NCI-H1694 treated with DMSO at 0.1 percent for 48 hours (cell line): ENCODE measurements around the gene FADS3.
A peak's percentile ranks its signal among the peaks of the same experiment; 100 is the strongest.
"Not testable (repeated sequence)": the region's sequence is repeated elsewhere in the genome, so short reads cannot be mapped to it uniquely, and the experiment has no call there.

Experiments used
- DNase-seq: peaks from one replicate; lab custom pipeline; 2025; lab: John Stamatoyannopoulos, UW

The FADS3 gene

DNA sequence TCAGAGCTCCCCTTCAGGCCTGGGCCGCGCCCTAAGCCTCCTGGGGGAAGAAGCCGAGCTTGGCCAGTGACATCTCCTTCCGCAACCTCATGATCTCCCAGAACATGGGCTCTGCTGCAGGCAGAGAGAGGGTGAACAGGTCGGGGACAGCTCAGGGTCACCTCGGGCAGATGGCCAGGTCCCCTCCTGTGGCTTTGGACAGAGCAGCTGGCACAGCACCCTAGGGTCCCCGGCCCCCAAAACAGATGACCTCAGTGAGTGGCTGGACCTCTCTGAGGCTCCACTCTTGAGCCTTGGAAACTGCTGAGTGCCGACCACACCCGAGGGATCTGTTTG is 6.9 kb upstream of the FADS3 start:
- no peak for DNase-seq

DNA sequence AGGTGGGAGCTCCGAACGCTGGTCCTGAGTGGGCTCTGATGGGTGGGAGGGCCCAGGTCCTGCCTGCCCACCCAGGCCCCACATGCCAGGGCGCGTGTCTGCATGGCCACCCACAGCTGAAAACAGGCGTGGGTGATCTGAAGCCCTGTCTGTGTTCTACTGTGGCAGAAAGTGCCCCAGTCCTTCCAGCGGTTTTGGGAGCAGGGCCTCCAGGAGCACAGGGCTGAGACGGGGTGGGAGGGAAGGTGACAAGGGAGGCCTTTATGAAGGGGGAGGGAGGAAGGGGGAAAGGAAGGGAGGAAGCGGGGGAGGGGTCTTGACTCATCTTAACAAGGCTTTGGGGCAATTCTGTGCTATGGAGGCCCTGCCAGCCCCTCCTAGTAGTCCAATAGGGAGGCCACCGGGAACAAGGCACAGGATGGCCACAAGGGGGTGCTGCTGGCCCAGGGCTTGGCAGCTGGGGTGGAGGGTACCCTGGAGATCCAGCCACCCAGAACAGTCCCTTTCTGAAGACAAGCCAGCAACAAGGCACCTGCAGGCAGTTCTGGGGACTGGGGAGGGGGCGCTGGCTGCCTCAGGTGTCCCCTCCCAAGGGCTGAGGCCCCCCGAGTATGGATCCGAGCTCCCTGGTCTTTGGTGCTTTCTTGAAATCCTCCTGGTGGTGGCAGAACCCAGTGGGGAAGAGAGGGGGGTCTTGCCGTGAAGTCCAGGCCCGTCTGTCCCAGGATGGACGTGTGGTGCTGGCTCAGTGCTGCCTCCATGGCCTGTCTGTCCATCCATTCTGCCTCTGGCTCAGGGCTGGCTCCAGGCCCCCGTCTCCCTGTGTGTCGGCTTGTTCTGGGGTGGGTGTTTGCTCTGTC is 6.3 kb upstream of the FADS3 start:
- DNase-seq = peak; percentile 52

DNA sequence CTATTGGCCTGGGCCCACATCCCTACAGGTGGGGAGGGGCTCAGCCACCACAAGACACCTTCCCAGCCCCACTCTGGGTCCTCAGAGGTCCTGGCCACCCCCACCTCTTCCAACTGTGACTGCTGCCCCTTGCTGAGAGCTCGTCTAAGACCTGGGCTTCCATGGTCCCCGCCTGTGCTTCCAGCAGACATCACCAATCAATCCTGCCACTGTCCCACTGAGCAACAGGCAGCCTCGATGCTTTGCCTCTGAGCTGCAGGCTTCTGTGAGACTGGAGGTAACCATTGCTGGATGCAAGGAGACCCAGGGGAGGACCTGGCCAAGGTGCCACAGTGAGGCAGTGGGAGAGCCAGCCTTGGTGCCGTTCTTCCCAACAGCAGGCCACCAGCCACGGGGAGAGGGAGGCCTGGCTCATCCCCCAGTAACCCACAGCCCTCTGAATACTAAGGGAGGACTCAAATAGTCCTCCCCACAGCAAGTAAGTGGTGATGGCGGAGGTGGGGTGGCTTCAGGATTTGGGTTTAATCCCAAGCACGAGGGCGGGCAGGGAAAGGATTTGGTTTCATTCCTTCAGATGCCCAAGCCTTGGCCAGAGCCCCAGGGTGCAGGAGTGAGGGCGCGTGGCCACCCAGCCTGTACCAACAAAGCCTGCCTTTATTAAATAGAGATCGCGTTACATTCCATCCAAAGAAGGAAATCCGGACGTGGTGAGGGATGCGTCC is 5.5 kb upstream of the FADS3 start:
- DNase-seq = no peak

DNA sequence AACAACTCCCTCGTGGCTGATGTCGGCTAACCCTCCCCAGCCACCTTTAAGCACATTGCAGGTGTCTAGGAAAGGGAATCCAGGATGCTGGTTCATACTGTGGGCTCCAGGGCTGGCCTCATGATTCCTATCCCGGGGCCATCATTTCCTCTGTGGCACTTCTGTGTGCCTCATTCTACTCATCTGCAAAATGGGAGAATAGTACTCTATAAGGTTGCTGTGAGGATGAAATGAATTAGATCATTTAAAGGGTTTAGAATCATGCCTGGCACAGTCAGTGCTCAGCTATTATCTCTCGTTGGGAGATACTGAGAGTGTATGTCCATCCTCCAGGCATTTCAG is 4.3 kb upstream of the FADS3 start:
- no peak for DNase-seq

DNA sequence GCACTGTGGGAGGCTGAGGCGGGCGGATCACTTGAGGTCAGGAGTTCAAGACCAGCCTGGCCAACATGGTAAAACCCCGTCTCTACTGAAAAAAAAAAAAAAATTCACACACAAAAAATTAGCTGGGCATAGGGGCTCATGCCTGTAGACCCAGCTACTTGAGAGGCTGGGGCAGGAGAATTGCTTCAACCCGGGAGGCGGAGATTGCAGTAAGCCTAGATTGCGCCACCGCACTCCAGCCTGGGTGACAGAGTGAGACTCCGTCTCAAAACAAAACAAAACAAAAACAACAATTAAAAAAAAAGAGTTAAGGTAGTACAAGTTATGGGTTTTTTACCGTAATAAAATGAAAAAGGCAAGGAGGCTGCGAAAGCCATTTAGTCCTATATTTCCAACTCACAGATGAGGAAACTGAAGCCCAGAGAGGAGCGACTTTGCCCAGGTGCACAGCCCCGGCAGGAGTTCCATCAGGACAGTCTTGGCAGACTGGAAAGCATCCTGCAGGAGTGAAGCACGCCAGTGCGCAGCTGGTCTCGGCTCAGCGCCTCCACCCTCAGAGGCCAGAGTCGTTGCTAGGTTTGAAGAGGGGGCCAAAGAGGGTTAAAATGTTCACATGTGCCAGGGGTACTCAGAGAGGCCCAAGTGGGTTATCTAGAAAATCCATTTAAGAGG is 3.8 kb upstream of the FADS3 start:
- no peak for DNase-seq

DNA sequence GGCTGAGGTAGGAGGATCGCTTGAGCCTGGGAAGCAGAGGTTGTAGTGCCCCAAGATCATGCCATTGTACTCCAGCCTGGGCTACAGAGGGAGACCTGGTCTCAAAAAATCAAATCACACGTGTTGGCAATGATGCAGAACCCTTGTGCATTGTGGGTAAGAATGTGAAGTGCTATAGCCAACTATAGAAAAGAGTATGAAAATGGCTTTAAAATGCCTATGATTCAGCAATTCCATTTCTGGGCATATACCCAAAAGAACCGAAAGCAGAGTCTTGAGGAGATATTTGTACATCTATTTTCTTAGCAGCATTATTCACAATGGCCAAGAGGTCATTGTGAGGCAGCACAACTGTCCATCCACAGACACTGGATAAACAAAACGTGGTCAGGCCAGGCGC is 2.6 kb upstream of the FADS3 start:
- DNase-seq = no peak

DNA sequence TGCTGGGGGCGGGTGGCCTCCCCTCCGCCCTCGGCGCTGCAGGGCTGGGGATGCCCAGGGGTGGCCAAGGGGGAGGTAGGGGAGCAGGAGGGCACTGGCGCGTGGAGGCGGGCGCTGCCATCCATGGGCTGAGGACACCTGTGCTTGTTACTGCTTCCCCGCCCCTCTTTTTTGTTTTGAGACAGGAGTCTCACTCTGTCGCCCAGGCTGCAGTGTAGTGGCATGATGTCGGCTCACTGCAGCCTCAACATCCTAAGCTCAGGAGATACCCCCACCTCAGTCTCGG is 683 bp upstream of the FADS3 start:
- no peak for DNase-seq

DNA sequence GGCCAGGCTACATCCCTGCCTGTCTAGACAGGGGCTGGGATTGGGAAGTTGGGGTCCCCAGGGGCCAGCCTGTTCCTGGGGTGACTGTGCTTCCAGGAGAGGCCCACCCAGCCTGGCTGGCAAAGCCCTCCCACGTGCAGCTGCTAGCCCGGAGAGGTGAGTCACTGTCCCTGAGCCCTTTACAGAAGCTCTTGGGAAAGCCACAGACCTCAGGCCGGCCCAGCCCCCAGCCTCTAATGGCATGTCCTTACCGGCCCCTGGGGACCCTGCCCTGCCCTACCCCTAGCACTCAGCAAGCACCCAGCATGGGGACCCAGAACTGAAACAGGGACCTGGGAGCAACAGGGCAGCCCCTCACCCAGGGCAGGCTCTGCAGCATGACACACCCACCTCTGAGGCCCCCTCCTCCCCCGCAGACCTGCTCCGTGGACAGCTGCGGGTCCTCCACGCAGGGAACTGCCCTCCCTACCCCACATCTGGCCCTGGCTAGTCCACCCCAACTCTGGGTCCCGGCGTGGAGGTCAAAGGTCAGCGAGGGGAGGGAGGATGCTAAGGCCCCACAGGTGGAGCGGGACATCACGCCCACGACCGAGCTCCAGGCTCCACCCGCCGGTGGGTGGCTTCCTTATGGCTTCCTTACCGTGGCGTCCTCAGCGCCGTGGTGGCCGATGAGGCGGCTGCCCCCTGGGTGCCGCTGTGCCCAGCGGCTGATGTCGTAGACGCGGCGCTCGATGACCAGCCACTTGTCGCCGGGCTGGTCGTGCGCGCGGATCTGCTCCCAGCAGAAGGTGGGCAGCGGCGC is 615 bp downstream of the FADS3 start:
- DNase-seq = no peak

DNA sequence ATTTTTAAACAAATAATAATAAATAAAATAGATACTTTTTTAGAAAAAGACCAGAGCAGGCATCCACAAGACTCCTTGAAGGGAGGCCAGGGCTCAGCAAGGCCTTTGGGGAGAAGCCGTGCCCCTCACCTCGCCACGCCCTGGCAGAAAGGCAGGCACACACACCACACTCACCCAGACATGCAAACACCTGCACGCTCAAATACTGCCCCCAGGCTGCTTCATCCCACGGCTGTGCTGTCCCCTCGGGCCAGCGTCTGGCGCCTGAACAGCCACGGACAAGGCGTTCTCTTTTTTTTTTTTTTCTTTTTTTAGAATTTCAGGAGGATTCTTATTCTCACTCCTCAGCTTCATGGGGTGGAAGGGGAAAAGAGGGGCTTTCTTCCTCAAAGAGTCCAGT is 1.5 kb downstream of the FADS3 start:
- DNase-seq = no peak

DNA sequence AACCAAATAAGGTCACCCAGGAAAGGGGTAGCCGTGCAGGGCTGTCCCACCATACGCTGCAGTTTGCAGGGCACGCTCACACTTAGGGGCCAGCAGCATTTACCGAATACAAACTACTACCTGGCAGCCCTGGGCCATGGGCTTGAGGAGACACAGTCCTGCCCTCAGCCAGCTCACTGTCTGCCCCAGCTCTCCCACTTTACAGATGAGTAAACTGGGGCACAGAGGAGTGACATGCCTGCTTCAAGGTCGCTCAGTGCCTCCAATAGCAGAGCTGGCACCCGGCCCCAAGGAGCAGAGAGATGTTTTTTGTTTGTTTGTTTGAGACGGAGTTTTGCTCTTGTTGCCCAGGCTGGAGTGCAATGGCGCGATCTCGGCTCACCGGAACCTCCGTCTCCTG is 2.8 kb downstream of the FADS3 start:
- DNase-seq = no peak

DNA sequence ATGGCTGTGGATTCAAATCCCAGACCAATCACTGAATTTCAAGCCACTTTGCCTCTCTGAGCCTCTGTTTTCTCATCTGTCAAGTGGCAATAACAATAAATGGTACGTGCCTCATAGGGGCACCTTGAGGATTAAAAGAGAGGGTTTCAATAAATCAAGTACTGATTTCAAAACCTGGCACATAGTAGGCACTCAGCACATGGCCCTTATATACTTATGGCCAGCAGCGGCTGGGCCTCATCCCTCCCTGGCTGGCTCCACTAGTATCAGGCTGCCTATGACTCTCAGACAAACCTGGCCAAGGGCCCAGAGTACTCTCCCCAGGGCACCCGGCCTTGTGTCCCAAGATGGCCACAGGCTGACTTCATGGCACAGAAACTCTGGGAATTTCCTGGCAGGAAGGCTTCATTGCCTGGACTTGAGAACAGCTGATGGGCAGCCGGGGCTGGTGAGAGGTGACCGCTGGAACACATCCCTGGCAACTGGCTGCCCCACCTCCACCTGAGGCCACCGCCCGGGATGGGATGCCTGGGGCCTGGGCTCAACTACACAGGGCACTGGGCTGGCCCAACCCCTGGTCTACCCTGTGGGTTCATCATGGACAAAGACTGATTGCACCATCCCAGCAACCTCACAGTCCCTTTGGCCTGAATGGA is 3.4 kb downstream of the FADS3 start:
- no peak for DNase-seq

DNA sequence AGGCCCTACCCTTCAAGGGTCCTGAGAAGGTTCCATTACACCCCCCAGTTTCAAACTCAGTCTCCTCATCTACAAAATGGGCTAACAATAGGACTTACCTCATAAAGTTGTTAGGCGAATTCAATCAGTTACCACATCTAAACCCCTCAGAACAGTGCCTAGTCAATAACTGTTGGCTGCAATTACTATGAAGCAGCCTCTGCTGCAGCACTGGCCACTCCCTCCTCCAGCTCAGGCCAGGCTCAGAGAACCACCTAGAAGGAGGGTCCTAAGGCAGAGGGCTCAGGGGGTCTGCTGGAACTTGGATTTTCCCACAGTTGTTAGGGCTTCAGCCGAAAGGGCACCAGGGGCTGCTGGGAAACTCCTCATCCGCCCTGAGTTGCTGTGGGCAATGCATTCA is 4.7 kb downstream of the FADS3 start:
- DNase-seq = no peak

DNA sequence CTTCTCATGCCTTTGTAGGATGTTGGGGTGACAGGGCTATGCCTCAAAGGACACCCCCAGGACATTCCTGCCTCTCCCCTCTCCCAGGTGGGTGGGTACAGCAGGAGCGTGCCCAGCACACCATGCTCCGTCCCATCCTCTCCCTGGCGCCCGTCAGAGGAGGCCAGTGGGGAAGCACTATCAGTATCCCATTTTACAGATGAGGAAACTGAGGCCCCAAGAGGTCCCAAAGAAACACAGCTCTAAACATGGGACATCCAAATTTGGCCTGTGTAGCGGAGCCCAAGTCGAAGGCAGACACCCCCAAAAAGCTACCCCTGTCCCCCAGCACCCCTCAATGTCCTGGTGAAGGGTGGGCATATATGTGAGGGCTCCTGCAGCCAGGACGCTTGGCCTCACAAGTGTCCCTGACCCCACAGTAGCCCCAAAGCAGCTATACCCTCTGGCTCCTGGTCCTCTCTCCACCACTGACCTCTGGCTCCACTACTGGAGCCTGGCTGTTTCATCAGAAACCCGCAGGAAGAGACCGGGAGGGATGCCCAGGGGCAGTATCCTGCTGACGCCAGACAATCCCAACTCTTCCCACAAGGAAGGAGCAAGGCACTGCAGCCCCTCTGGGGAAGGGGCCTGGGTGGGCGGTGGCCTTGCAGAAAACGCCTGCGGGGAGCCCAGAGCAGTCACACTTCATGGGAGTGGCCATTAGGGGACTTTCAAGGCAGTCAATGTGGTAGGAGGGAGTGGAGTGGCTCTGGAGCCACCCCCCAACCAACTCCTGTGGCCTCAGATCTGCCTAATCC is 5.4 kb downstream of the FADS3 start:
- DNase-seq = no peak

DNA sequence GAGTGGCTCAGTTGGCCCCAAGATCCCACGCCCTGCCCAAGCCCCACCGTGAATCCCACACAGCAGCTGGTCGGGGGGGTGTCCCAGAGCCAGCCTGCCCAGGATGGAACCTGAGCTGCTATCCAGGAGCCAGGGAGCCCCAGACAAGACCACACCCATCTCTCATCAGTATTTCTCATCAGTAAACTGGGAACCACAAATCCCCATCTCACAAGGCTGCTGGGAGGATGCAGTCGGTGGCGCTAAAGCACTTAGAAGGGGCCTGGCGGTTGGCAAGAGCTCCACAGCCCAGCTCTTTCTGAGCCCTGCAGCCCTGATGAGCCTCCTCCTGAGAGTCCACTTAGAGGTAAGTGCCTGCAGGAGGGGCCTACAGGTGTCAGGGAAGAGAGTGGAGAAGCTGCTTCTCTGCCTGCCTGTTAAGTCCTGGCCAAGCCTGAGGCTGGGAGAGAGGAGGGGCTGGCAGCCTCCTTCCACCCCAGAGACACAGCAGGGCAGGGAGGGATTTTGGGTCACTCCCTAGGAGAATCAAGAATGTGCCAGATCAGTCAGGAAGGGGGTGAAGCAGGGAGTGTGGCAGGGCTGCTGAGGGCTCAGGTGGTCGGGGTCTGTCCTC is 6.1 kb downstream of the FADS3 start:
- DNase-seq = no peak

DNA sequence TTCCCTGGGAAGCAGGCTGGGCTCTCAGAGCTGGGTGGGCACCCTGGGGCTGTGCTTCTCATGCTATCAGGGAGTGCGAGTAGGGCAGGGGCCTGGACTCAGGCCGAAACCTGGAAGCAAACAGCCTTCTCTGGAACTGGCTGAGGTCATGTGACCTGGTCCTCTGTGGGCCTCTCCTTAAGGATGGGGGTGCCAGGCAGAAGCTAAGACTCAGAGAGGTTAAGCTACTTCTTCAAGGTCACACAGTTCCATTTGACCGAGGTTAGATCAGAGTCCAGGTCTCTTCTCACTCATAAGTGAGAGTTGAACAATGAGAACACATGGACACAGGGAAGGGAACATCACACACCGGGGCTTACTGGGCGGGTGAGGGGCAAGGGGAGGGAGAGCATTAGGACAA is 7.4 kb downstream of the FADS3 start:
- DNase-seq = no peak

DNA sequence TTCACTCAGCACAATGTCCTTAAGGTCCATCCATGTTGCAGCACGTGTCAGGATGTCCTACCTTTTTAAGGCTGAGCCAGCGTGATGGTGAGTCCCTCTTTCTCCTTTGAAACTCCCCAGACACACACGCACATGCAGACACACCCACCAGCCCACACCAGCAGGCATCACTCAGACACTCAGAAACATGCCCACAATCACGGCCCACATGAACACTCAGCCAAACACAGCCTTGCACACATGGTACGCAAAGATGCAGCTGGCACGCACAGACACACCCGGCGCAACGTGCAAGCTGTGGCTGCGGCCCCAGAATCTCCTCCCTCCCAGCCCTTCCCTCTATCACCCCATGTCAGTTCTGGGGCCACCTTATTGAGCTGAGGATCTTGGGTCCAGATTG is 8.0 kb downstream of the FADS3 start:
- DNase-seq = no peak

DNA sequence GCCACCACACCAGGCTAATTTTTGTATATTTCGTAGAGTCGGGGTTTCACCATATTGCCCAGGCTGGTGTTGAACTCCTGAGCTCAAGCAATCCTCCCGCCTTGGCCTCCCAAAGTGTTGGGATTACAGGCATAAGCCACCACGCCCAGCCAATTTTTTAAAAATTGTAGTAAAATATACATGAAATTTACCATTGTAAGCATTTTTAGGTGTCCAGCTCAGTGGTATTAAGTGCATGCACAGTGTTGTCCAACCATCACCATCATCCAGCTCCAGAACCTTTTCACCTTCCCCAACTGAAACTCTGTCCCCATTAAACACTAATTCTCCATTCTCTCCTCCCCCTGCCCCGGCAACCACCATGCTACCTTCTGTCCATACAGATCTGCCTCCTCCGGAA is 8.5 kb downstream of the FADS3 start:
- DNase-seq = no peak

DNA sequence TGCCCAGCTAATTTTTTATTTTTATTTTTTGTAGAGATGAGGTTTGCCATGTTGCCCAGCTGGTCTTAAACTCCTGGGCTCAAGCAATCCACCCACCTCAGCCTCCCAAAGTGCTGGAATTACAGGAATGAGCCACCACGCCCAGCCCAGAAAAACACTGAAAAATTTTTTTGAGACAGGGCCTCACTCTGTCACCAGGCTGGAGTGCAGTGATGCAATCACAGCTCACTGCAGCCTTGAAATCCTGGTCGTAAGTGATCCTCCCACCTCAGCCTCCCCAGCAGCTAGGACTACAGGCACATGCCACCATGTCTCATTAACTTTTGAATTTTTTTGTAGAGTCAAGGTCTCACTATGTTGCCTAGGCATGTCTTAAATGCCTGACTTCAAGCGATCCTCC is 9.1 kb downstream of the FADS3 start:
- not testable (repeated sequence) for DNase-seq

DNA sequence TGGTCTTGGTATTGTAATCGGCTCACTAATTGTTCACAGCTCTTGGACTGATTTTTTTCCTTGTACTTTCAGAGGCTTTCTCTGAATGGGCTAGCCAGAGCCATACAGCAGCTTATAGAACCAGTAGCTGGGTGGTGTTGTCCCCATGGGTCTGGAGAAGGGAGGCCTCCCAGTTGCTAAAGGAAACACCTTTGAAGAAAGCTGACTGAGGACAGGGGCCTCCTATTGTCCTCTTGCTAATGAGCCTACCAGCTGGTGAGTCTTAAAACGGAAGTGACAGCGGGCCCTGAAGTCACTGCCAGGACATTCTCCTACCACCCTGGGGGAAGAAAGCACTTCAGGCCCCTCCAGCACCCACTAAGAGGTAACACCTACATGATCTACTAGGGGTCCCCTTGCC is 9.9 kb downstream of the FADS3 start:
- no peak for DNase-seq

DNA sequence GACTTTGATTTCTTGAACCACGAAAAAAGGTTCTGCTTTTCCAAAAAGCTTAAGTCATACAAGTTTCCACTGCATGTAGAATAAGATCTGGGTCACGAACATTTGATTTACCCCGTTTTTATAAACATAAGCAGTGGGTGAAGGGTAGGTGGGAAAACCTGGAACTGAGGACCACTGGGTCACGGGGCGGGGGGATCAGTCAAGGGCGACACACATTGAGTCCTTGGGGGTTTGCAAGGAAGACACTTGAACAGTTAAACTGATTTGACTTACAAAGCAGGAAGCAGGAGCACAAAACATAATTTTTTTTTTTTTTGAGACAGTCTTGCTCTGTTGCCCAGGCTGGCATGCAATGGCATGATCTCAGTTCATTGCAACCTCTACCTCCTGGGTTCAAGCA is 10.9 kb downstream of the FADS3 start:
- no peak for DNase-seq

DNA sequence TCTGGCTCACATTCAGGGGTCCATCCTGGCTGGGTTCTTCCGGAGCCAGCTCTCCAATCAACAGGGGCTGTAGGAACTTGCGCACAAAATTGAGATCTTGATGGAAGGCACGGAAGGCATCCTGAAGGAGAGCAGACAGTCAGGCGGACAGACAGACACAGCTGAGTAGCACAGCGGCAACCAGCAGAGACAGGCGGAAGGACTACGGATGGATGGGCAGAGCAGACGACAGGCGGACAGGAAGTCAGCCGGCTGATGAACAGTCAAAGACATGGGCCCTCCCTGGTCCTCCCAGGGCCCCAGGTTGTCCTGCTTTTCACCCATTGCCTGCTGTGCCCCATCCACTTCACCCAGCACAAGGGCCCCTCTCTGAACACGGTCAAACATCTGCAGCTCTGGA is 11.3 kb downstream of the FADS3 start:
- DNase-seq = no peak
